Daoy (cell line): ENCODE results near the gene TTLL9. TPM values are rescaled to one million over a fixed set of nuclear protein-coding genes. Genes with fewer than 3 reads are reported as not detected.
"Not testable (repeated sequence)": the region's sequence is repeated elsewhere in the genome, so short reads cannot be mapped to it uniquely, and the experiment has no call there.

Source experiments
- DNase-seq: peaks from one replicate; pipeline ENCODE4 v3.0.0-alpha.2; 2015; ENCODE audit warnings: low read depth
- total RNA-seq: library from RNA; depleted of rRNA; stranded (reverse); fragments of >200 nt; shearing (Covaris generic); gene quantifications from 2 replicates; pipeline ENCODE4 v1.2.3, GENCODE V29; 2014; rRNA removed

Gene TTLL9
- total RNA-seq, result 1.5 TPM in 1 of 2 replicates, not detected in the other

DNA sequence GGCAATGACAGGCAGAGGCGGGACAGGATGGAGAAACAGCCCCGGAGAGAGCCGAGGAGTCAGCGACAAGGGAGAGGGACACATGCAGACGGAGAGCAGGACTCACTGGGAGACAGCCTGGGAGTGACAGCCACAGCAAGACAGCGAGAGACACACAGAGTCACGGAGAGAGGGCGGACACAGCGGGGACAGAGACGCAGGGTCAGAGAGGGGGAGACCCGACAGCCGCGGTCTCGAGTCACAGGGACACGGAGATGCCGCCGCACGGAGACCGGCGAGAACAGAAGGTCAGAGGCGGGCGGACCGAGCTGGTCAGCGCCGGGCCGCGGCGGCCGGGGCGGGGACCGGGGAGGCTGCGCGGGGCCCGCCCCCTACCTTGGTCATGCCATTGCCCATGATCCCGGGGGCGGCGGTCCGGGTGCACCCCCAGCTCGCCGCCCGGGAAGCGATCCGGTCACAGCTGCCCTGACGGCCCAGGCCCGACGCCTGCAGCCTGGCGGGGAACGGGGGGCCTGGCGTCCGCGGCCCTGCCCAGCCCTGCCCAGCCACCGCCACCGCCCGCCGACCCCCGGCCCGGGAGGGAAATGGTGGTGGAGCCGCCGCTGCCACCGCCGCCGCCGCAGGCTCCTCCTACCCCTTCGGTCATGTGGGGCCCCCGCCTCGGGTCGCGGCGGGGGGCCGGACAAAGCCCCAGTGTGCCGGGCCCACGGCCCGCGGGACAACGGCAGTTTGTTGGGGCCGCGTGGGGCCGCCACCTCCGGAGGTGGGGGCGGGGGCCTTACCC is at the start of gene TTLL9, which contains the start of gene DUSP15:
Gene TTLL9 (plus strand): TSS at position 693 of the 784 bp plus-strand sequence. CDS start 493 bp downstream, outside the sequence.
Gene DUSP15 (minus strand): TSS at position 586 of the 784 bp plus-strand sequence. CDS start 190 bp downstream, at position 396.
- DNase-seq, result peak; percentile 38

DNA sequence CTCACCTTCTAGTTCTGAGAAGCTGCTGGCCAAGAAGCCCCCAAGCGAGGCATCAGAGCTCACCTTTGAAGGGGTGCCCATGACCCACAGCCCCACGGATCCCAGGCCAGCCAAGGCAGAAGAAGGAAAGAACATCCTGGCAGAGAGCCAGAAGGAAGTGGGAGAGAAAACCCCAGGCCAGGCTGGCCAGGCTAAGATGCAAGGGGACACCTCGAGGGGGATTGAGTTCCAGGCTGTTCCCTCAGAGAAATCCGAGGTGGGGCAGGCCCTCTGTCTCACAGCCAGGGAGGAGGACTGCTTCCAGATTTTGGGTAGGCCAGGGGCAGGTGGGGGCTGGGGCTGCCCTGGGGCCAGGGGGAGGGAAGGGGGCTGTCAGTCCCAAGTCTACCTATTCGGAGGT is 49.0 kb upstream of the TTLL9 start:
- no peak for DNase-seq

GRCh38 chr20:31822421-31823330 is 47.8 kb upstream of the TTLL9 start:
- peak; percentile 82 for DNase-seq

DNA sequence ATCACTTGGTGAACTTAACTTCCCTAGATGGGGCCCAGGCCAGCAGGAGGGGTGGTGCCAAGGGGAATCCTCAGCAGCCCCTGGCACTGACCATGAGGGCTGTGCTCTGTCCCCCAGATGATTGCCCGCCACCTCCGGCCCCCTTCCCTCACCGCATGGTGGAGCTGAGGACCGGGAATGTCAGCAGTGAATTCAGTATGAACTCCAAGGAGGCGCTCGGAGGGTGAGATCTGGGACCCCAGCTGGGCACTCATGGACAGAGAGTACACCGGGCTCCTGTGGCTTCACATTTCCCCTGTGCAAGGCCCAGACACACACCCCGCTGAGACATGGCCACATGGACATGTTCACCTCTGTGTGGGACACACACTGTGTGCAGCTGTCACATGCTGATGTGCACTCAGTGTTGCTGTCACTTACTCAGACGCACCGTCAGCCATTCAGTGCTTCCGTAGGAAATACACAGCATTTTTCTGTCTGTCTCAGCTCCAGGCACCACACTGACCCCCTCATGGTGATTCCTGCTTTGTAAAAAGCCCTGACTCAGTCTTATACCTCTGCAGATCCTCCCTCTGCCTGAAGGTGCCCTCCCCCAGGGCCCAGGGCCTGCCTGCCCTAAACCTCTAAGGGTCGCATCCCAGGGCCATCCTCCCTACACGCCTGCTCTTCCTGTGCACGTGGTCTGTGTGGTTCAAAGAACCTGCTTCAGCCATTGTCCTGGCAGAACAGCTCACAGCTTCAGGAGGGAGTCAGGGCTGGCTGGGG is 46.9 kb upstream of the TTLL9 start:
- DNase-seq, result no peak

GRCh38 chr20:31824125-31824485 is 46.3 kb upstream of the TTLL9 start:
- no peak for DNase-seq

GRCh38 chr20:31824554-31825313 is 45.7 kb upstream of the TTLL9 start:
- no peak for DNase-seq

GRCh38 chr20:31826074-31826473 is 44.4 kb upstream of the TTLL9 start:
- DNase-seq, result no peak

DNA sequence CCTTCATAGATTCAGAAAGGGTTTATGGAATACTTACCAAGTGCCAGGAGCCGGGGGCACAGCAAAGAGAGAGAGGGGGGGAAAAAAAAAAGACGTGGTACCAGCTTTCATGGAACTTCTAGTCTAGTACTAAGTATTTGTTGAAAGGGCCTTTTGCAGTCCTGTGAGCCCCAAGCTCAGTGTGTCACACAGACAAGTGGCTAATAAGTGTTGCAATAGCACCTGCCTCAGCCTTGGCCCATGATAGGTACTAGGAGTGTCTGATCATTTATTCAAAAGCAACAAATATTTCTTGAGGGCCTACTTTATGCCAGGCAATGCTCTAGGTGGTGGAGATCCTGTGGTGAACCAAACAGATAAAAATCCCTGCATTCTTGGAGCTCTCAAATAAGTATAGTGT is 43.4 kb upstream of the TTLL9 start:
- no peak for DNase-seq

- DNase-seq, result not testable (repeated sequence)
Measured at GRCh38 chr20:31828016-31828415, 42.4 kb upstream of the TTLL9 start.

GRCh38 chr20:31829731-31830130 is 40.7 kb upstream of the TTLL9 start:
- DNase-seq, result no peak

DNA sequence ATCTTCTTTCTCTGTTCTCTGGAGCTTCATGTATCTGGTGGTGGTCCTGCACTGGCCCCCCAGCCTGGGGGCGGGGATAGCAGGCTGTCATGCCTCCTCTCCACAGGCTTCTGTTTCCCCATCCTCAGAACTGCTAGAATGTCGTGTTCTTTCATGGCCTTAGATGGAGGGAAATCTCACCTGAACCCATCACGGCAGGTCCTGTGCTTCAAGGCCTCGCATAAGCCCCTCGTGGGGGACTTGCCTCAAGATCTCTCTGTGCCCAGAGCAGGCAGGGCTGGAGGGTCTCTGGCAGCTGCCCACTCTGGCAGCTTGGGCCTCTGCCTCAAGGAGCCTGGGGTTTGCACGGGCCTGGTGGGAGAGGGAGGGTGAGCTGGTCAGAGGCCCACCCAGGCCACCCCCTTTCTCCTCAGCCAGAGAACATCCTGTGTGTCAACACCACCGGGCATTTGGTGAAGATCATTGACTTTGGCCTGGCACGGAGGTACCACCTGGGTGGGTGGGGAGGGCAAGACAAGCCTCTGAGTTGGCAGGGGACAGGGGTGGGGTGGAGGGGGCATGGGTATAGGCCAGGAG is 39.9 kb upstream of the TTLL9 start:
- DNase-seq, result no peak

DNA sequence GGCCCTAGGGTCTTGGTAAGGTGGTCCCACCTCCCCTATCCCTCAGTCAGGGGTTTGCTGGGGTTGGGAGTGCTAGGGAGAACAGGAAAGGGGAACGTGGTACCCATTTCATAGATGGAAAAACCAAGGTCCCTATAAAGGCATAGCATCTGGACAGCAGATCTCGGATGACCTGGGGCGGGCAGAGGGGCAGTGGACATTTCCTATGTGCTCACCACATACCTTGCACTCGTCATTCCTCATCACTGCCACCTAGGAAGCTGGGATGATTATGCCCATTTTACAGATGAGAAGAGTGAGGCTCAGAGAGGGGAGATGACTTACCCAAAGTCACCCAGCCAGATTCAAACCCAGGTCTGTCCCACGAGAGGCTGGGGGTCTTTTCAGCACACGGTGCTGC is 39.2 kb upstream of the TTLL9 start:
- no peak for DNase-seq

DNA sequence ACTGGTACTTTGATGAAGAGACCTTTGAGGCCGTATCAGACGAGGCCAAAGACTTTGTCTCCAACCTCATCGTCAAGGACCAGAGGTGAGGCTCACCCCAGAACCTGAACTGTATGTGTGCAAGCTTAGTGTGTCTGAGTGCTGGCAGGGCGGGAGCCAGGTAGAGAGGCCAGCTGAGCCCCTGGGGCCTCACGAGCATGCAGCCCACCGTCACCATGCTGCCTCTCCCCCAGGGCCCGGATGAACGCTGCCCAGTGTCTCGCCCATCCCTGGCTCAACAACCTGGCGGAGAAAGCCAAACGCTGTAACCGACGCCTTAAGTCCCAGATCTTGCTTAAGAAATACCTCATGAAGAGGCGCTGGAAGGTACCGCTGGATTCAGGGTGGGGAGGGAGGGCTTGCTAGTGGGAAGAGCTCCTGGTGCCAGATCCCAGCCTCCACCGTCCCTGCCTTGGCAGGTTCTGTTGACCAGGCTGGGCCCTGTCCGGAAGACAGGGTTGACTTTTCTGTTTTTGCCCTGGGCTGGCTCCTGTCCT is 38.6 kb upstream of the TTLL9 start:
- DNase-seq, result no peak

DNA sequence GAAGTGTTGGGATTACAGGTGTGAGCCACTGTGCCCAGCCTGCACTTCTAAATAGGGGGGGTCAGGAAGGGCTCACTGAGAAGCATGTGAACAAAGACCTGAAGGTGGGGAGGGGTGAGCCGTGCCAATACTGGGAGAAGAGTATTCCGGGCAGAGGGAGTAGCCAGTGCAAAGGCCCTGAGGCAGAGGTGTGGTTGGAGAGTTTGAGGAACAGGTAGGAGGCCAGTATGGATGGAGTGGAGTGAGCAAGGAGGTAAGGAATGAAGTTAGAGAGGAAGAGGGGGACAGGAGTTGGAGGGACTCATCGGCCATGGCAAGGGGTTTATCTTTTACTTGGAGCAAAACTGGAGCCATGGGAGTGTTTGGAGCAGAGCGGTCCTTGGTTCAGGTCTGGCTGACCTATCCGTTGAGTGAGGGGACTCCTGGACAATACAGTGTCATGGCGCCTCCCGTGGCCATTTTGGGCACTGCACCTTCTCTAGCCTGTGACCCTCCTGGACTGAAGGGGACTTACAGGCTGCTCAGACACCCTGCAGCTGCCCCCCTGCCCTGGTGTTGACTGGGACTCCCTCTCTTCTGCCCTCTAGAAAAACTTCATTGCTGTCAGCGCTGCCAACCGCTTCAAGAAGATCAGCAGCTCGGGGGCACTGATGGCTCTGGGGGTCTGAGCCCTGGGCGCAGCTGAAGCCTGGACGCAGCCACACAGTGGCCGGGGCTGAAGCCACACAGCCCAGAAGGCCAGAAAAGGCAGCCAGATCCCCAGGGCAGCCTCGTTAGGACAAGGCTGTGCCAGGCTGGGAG is 37.1 kb upstream of the TTLL9 start:
- DNase-seq, result peak; percentile 66

- DNase-seq, result no peak
Measured at GRCh38 chr20:31833931-31834521, 36.4 kb upstream of the TTLL9 start.

DNA sequence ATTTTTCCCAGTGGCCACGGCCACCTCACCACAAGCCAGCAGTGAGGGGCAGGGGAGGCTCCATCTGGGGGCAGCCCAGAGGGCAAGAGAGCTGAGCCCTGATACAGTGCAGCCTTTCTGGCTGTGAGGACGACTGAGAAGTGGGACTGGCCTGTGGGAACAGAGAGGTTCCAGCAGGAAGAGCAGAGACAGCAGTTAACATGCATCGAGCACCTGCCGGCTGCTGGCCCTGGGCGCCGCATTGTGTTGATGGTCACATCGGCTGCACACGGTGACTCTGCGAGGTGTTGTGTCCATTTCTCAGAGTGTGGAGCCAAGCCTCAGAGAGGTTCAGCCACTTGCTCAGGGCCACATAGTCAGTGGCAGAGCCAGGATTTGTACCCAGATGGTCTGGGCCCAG is 34.9 kb upstream of the TTLL9 start:
- no peak for DNase-seq

- DNase-seq, result peak; percentile 97
Measured at GRCh38 chr20:31835977-31836852, 34.2 kb upstream of the TTLL9 start.
